H7 (cell line): ENCODE measurements around the gene AGT. TPM values are rescaled to one million over a fixed set of nuclear protein-coding genes. Genes with fewer than 3 reads are reported as not detected.
"Not testable (repeated sequence)": the region's sequence is repeated elsewhere in the genome, so short reads cannot be mapped to it uniquely, and the experiment has no call there.

Experiments
- DNase-seq: peaks from one replicate; pipeline ENCODE4 v3.0.0; 2012
- H3K27me3 ChIP-seq: 2 replicates; pipeline ENCODE4 v1.6.0; 2011; ENCODE audit warnings: mild to moderate bottlenecking, low read length; ENCODE audit not compliant: control insufficient read depth, insufficient read depth
- H3K36me3 ChIP-seq: replicated peaks from 2 replicates; pipeline ENCODE4 v1.5.1; 2011; ENCODE audit warnings: low read length; ENCODE audit not compliant: control insufficient read depth, insufficient read depth
- H3K4me3 ChIP-seq: 2 replicates; pipeline ENCODE4 v1.5.1; 2011; ENCODE audit warnings: low read depth, mild to moderate bottlenecking, control low read depth, low read length, moderate library complexity; ENCODE audit not compliant: insufficient read depth
- total RNA-seq: library from RNA; depleted of rRNA; stranded (reverse); fragments of >200 nt; shearing (Covaris generic); gene quantifications from 2 replicates; pipeline ENCODE4 v1.2.3, GENCODE V29; 2014

AGT gene
- total RNA-seq, 1 experiment from 2014 or later, result 0.42 TPM

DNA sequence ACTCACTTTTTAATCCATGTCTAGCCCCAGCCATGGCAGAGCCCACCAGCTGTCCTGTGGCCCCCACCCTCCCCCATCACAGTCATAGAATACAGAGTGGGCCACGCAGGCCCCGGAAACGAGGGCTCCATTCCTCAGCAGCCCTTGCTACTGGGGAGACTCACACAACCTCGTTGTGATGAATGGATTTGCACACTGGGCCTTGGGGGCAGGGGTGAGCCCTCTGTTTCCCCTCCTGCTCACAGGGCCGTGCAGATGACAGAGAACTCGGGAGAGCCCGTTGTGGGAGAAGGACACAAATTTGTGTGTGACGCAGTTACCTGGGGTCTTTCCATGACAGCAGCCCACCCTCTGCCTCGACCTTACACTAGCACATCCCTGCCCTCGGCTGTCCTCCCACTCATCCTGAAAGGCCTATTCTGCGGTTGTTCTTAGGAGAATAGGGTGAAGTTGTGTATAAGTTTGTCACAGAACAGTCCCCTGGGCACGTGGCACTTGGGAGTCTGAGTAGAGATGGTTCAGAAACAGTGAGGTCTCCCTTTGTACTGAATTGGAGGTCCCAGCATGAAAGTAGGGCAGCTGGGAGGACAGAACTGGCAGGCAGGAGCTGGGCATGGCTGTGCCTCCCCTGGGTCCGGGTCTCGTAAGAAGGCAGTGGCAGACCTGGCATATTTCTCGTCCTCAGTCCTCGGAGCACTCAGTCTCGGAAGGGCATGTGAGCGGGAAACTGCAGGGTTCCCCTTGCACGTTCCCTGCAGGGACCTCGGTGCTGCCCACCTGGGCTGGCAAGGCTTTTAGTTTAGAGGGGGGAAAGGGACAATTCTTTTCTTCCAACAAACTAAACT is 6.8 kb downstream of the AGT start:
- DNase-seq, result no peak
- H3K36me3 ChIP-seq, result no peaks in the 10 kb centered on the region
- H3K4me3 ChIP-seq, result no peak overlapping the region
- H3K27me3 ChIP-seq, result no peaks in the 10 kb centered on the region; the same call in 1 of the 2 replicates

GRCh38 chr1:230706020-230706699 is 7.8 kb downstream of the AGT start:
- H3K27me3 ChIP-seq, result no peaks in the 10 kb centered on the region; the same call in 1 of the 2 replicates
- no peak overlapping the region for H3K4me3 ChIP-seq
- no peak for DNase-seq
- no peaks in the 10 kb centered on the region for H3K36me3 ChIP-seq

- DNase-seq, result peak; percentile 63
- H3K36me3 ChIP-seq, result no peaks in the 10 kb centered on the region
Measured at GRCh38 chr1:230705289-230706019, 8.5 kb downstream of the AGT start.

GRCh38 chr1:230704830-230705229 is 9.1 kb downstream of the AGT start:
- H3K27me3 ChIP-seq, result no peaks in the 10 kb centered on the region; the same call in 1 of the 2 replicates
- DNase-seq, result no peak
- no peak overlapping the region for H3K4me3 ChIP-seq
- H3K36me3 ChIP-seq, result no peaks in the 10 kb centered on the region

More at GRCh38 chr1:230705289-230706019, 8.5 kb downstream of the AGT start:
- Histone ChIP-seq H3K4me3 (no peak overlapping the region), H3K27me3 (no peaks in the 10 kb centered on the region; the same call in 1 of the 2 replicates)

GRCh38 chr1:230703679-230704385 is 10.1 kb downstream of the AGT start:
- H3K27me3 ChIP-seq, result no peaks in the 10 kb centered on the region; the same call in 1 of the 2 replicates
- no peak for DNase-seq
- H3K36me3 ChIP-seq, result no peaks in the 10 kb centered on the region
- H3K4me3 ChIP-seq, result no peak overlapping the region

- Histone ChIP-seq H3K27me3 (no peaks in the 10 kb centered on the region; the same call in 1 of the 2 replicates), H3K36me3 (no peaks in the 10 kb centered on the region), H3K4me3 (no peak overlapping the region)
- DNase-seq, result peak; percentile 47
Measured at GRCh38 chr1:230702934-230703678, 10.8 kb downstream of the AGT start.

- H3K4me3 ChIP-seq, result no peak overlapping the region
- no peak for DNase-seq
- no peaks in the 10 kb centered on the region for H3K36me3 ChIP-seq
- no peaks in the 10 kb centered on the region; the same call in 1 of the 2 replicates for H3K27me3 ChIP-seq
Measured at GRCh38 chr1:230701895-230702768, 11.8 kb downstream of the AGT start.

DNA sequence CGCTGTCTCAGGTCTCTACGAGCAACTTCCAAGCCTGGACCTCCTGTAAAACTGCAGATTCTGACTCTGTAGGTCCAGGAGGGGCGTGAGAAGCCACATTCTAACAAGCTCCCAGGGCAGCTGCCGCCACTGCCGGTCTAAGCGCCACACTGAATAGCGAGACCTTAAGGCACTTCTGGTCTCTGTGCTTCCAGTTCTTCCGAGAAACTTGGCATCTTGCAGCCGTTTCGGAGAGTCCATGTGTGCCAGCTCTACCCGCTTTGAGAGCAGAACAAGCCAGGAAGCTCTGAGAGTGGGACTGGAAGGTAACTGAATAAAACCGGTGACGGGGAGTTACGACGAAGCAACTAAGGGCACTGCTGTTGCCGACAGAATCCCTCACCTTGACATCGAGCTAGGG is 12.5 kb downstream of the AGT start:
- no peaks in the 10 kb centered on the region; the same call in 1 of the 2 replicates for H3K27me3 ChIP-seq
- no peak for DNase-seq

GRCh38 chr1:230700132-230700531 is 13.8 kb downstream of the AGT start:
- H3K36me3 ChIP-seq, result no peaks in the 10 kb centered on the region
- H3K4me3 ChIP-seq, result no peak overlapping the region
- no peaks in the 10 kb centered on the region; the same call in 1 of the 2 replicates for H3K27me3 ChIP-seq
- no peak for DNase-seq

More for the DNA sequence above, 12.5 kb downstream of the AGT start:
- Histone ChIP-seq H3K4me3 (no peak overlapping the region), H3K36me3 (no peaks in the 10 kb centered on the region)

- Histone ChIP-seq H3K4me3 (no peak overlapping the region), H3K27me3 (no peaks in the 10 kb centered on the region; the same call in 1 of the 2 replicates), H3K36me3 (no peaks in the 10 kb centered on the region)
- no peak for DNase-seq
Measured at GRCh38 chr1:230699716-230700115, 14.2 kb downstream of the AGT start.

DNA sequence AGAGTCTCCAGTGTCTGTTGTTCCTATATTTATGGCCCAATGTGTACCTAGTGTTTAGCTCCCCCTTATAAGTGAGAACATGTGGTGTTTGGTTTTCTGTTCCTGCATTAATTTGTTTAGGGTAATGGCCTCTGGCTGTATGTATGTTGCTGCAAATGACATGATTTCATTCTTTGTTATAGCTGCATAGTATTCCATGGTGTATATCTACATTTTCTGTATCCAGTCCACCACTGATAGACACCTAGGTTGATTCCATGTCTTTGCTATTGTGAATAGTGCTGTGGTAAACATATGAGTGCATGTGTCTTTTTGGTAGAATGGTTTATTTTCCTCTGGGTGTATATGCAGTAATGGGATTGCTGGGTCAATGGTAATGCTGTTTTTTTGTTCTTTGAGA is 15.0 kb downstream of the AGT start:
- H3K36me3 ChIP-seq, H3K4me3 ChIP-seq, H3K27me3 ChIP-seq, DNase-seq: not testable (repeated sequence)

DNA sequence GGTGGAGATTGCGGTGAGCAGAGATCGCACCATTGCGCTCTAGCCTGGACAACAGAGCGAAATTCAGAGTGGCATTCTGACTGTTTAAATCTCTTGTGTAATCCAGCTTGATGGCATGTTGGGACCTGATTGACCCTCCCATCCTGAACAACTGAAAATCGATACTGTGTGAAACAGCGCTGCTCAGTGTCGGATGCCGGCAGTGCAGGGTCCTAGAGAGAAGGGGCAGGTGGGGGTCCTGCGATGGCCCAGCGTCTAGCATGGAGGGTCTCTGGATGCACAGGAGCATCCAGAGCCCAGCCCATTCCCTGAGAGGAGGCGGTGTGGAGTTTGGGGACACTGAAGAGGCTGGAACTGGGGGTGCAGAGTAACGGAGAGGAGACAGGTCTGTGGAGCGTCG is 15.8 kb downstream of the AGT start:
- no peaks in the 10 kb centered on the region for H3K27me3 ChIP-seq
- H3K4me3 ChIP-seq, result no peak overlapping the region
- no peaks in the 10 kb centered on the region; the same call in none of the 2 replicates for H3K36me3 ChIP-seq
- DNase-seq, result peak; percentile 80
